Measurements from ENCODE around the gene FHOD3.

Gene FHOD3

GRCh38 chr18:36387310-36387709, 89.8 kb downstream of the FHOD3 start:
- no peak for DNase-seq

- DNase-seq = no peak
Measured at GRCh38 chr18:36388310-36388709, 90.8 kb downstream of the FHOD3 start.

- DNase-seq = no peak
Measured at GRCh38 chr18:36389027-36389426, 91.5 kb downstream of the FHOD3 start.

GRCh38 chr18:36389811-36390581, 92.5 kb downstream of the FHOD3 start:
- DNase-seq = no peak

- no peak for DNase-seq
Measured at GRCh38 chr18:36391426-36392145, 94.1 kb downstream of the FHOD3 start.

- DNase-seq = no peak
Measured at GRCh38 chr18:36392164-36392978, 94.9 kb downstream of the FHOD3 start.

- no peak for DNase-seq
Measured at GRCh38 chr18:36392979-36393287, 95.4 kb downstream of the FHOD3 start.

- no peak for DNase-seq
Measured at GRCh38 chr18:36394486-36394885, 97.0 kb downstream of the FHOD3 start.

- DNase-seq = no peak
Measured at GRCh38 chr18:36396190-36396589, 98.7 kb downstream of the FHOD3 start.

- no peak for DNase-seq
Measured at GRCh38 chr18:36397033-36397432, 99.5 kb downstream of the FHOD3 start.

- no peak for DNase-seq
Measured at GRCh38 chr18:36398419-36398818, 100.9 kb downstream of the FHOD3 start.

GRCh38 chr18:36399055-36399454, 101.5 kb downstream of the FHOD3 start:
- no peak for DNase-seq

- no peak for DNase-seq
Measured at GRCh38 chr18:36401462-36401861, 103.9 kb downstream of the FHOD3 start.

GRCh38 chr18:36402765-36403396, 105.4 kb downstream of the FHOD3 start:
- no peak for DNase-seq

GRCh38 chr18:36403896-36404820, 106.6 kb downstream of the FHOD3 start:
- DNase-seq = no peak

GRCh38 chr18:36405611-36406010, 108.1 kb downstream of the FHOD3 start:
- no peak for DNase-seq

GRCh38 chr18:36406805-36407204, 109.3 kb downstream of the FHOD3 start:
- DNase-seq = no peak

GRCh38 chr18:36408606-36409005, 111.1 kb downstream of the FHOD3 start:
- DNase-seq = no peak

GRCh38 chr18:36409779-36410178, 112.3 kb downstream of the FHOD3 start:
- no peak for DNase-seq

- DNase-seq = no peak
Measured at GRCh38 chr18:36410346-36410745, 112.8 kb downstream of the FHOD3 start.

- DNase-seq = no peak
Measured at GRCh38 chr18:36411745-36412168, 114.2 kb downstream of the FHOD3 start.

- no peak for DNase-seq
Measured at GRCh38 chr18:36412778-36413177, 115.3 kb downstream of the FHOD3 start.

Measured in CD4-positive, alpha-beta T cell treated with Interferon alpha-2 for 1 hour (primary cell).